HCT116 (cell line): Measurements from ENCODE around the gene DENND1A. TPM values are rescaled to one million over a fixed set of nuclear protein-coding genes. Genes with fewer than 3 reads are reported as not detected.

Experiments used
- ATAC-seq: fragments of 200-7000 bp; cut with Tn5 transposase; 2 replicates; pipeline ENCODE4 v1.9.1; 2020; ENCODE audit warnings: mild to moderate bottlenecking, moderate library complexity
- BruUV-seq: library from RNA; stranded (reverse); fragments of 400-500 nt; replicated peaks from 2 replicates; lab custom pipeline; 2021; lab: Mats Ljungman, UMichigan
- CTCF ChIA-PET: fragments of 300-600 bp; sonication (Branson Sonifier 250); formaldehyde crosslinking; loops from one replicate; lab custom pipeline; 2021; ENCODE audit warnings: antibody characterized with exemption; lab: Charles Lee
- POLR2A ChIA-PET: fragments of 300-600, 350-600 bp; sonication (Branson Sonifier 250); formaldehyde crosslinking; loops from one replicate; lab custom pipeline; 2021; ENCODE audit warnings: antibody characterized with exemption; lab: Charles Lee
- RAD21 ChIA-PET, 2 experiments: fragments of 300-600 bp; sonication (Branson Sonifier 250); formaldehyde crosslinking; loops; one replicate each; lab custom pipeline; 2023; ENCODE audit warnings: low total read pairs in 2 of 2; ENCODE audit not compliant: uncharacterized antibody in 2 of 2, unreplicated experiment in 2 of 2, low non-redundant PET in 1 of 2; lab: Charles Lee
- DNase-seq: peaks from one replicate; pipeline ENCODE4 v3.0.0-alpha.2; 2010; ENCODE audit warnings: low read depth, low spot score
- H2AFZ ChIP-seq: fragments of 200-600 bp; shearing (Covaris generic), sonication (generic); 2 replicates; pipeline ENCODE4 v1.6.1; 2017; ENCODE audit warnings: low read depth, mixed run types, mixed read lengths, antibody characterized with exemption, low read length; ENCODE audit not compliant: poor library complexity, severe bottlenecking
- H3K27ac ChIP-seq: 2 replicates; pipeline ENCODE4 v1.5.1; 2012; ENCODE audit warnings: low read depth, low read length
- H3K27me3 ChIP-seq: fragments of 200-600 bp; sonication (generic); 2 replicates; pipeline ENCODE4 v1.6.1; 2016; ENCODE audit warnings: mixed run types, low read length, mixed read lengths; ENCODE audit not compliant: insufficient read depth
- H3K36me3 ChIP-seq, 2 experiments: fragments of 200-500 bp in 1 of 2; fragments of 200-600 bp in 1 of 2; sonication (Bioruptor generic) in 1 of 2; sonication (generic) in 1 of 2; 2 replicates each; pipeline versions ENCODE4 v1.5.1 to v1.6.1; 2014 to 2016; ENCODE audit warnings: low read length in 2 of 2, inconsistent platforms in 1 of 2, mixed read lengths in 1 of 2, mixed run types in 1 of 2; ENCODE audit not compliant: insufficient read depth in 2 of 2, control insufficient read depth in 1 of 2
- H3K4me1 ChIP-seq, 2 experiments: fragments of 200-600 bp in 1 of 2; sonication (generic) in 1 of 2; 2 replicates each; pipeline versions ENCODE4 v1.5.1 to v1.6.1; 2012 to 2017; ENCODE audit warnings: low read length in 2 of 2, inconsistent platforms in 1 of 2, mild to moderate bottlenecking in 1 of 2, mixed read lengths in 1 of 2, mixed run types in 1 of 2, moderate library complexity in 1 of 2; ENCODE audit not compliant: insufficient read depth in 2 of 2, control insufficient read depth in 1 of 2
- H3K4me2 ChIP-seq: fragments of 200-600 bp; sonication (generic); 2 replicates; pipeline ENCODE4 v1.6.1; 2017; ENCODE audit warnings: mixed run types, low read length, mixed read lengths
- H3K4me3 ChIP-seq, 2 experiments: fragments of 200-600 bp in 1 of 2; sonication (generic) in 1 of 2; replicated peaks in 1 of 2; 2 replicates each; pipeline ENCODE4 v1.5.1; 2011 to 2016; ENCODE audit warnings: low read length in 2 of 2, control low read depth in 1 of 2, low read depth in 1 of 2, mild to moderate bottlenecking in 1 of 2, mixed read lengths in 1 of 2, mixed run types in 1 of 2
- H3K79me2 ChIP-seq: fragments of 200-600 bp; sonication (generic); 2 replicates; pipeline ENCODE4 v1.6.1; 2017; ENCODE audit warnings: mild to moderate bottlenecking, mixed run types, low read length, moderate library complexity, mixed read lengths; ENCODE audit not compliant: insufficient read depth
- H3K9ac ChIP-seq: fragments of 200-600 bp; sonication (generic); 2 replicates; pipeline ENCODE4 v1.6.1; 2016; ENCODE audit warnings: low read length, mixed read lengths
- H3K9me2 ChIP-seq: fragments of 200-600 bp; sonication (generic), shearing (Covaris generic); 2 replicates; pipeline ENCODE4 v1.6.1; 2017; ENCODE audit warnings: mixed run types, mild to moderate bottlenecking, moderate library complexity; ENCODE audit not compliant: insufficient read depth
- H3K9me3 ChIP-seq, 2 experiments: fragments of 200-500 bp in 1 of 2; fragments of 200-600 bp in 1 of 2; sonication (Bioruptor generic) in 1 of 2; sonication (generic) in 1 of 2; 2 replicates each; pipeline ENCODE4 v1.6.1; 2014 to 2017; ENCODE audit warnings: low read length in 2 of 2, mixed read lengths in 2 of 2, inconsistent platforms in 1 of 2, low read depth in 1 of 2, mild to moderate bottlenecking in 1 of 2, mixed run types in 1 of 2, moderate library complexity in 1 of 2; ENCODE audit not compliant: control insufficient read depth in 1 of 2, insufficient read depth in 1 of 2
- H4K20me1 ChIP-seq: fragments of 200-600 bp; sonication (generic), shearing (Covaris generic); 2 replicates; pipeline ENCODE4 v1.6.1; 2017; ENCODE audit warnings: mixed run types, mild to moderate bottlenecking, moderate library complexity; ENCODE audit not compliant: insufficient read depth
- ATF3 ChIP-seq: IDR thresholded peaks from 2 replicates; pipeline ENCODE4 v1.6.1; 2012
- CTCF ChIP-seq, 3 experiments: fragments of 200-600 bp in 1 of 3; sonication (generic) in 1 of 3; IDR thresholded peaks in 2 of 3; conservative IDR thresholded peaks in 1 of 3; 2 replicates each; pipeline ENCODE4 v1.5.1; 2012 to 2017; ENCODE audit warnings: low read depth in 2 of 3, low read length in 2 of 3, antibody characterized with exemption in 1 of 3, borderline replicate concordance in 1 of 3, control low read depth in 1 of 3, mild to moderate bottlenecking in 1 of 3, mixed read lengths in 1 of 3, mixed run types in 1 of 3, moderate library complexity in 1 of 3; ENCODE audit not compliant: insufficient read depth in 1 of 3
- EZH2phosphoT487 ChIP-seq: fragments of 200-600 bp; IDR thresholded peaks from 2 replicates; pipeline ENCODE4 v1.6.1; 2018; ENCODE audit warnings: antibody characterized with exemption, borderline replicate concordance
- FOSL1 ChIP-seq: IDR thresholded peaks from 2 replicates; pipeline ENCODE4 v1.6.1; 2012; ENCODE audit warnings: low read depth
- POLR2A ChIP-seq: IDR thresholded peaks from 2 replicates; pipeline ENCODE4 v1.7.0; 2011; ENCODE audit warnings: borderline replicate concordance; ENCODE audit not compliant: insufficient read depth, insufficient read length; ENCODE audit errors: extremely low read depth
- RAD21 ChIP-seq: IDR thresholded peaks from 2 replicates; pipeline ENCODE4 v1.6.1; 2012; ENCODE audit warnings: low read depth, mild to moderate bottlenecking
- REST ChIP-seq: IDR thresholded peaks from 2 replicates; pipeline ENCODE4 v1.6.1; 2012; ENCODE audit warnings: low read depth
- SRF ChIP-seq: IDR thresholded peaks from 2 replicates; pipeline ENCODE4 v1.6.1; 2012; ENCODE audit warnings: low read depth
- TCF7L2 ChIP-seq: IDR thresholded peaks from 2 replicates; pipeline ENCODE4 v1.7.0; 2011; ENCODE audit warnings: borderline replicate concordance, inconsistent platforms; ENCODE audit not compliant: insufficient read depth, insufficient read length; ENCODE audit errors: extremely low read depth
- intact Hi-C: fragments of 100-400 bp; cut with micrococcal nuclease; formaldehyde crosslinking; loops from 2 replicates; pipeline ENCODE4 v1.10.0; 2022
- total RNA-seq: library from RNA; stranded (reverse); gene quantifications from one replicate; pipeline ENCODE4 v1.2.1, GENCODE V29; 2021; ENCODE audit not compliant: unreplicated experiment

The DENND1A gene
- total RNA-seq, 1 experiment from 2014 or later: 33.0 TPM

- Histone ChIP-seq H3K9ac (no peak overlapping the region), H3K36me3 (no peaks in the 10 kb centered on the region), H3K9me3 (no peaks in the 10 kb centered on the region), H3K4me1 (no peaks in the 10 kb centered on the region), H3K4me3 (no peak overlapping the region), H3K27me3 (no peaks in the 10 kb centered on the region), H3K27ac (no peak overlapping the region), H4K20me1 (no peaks in the 10 kb centered on the region), H2AFZ (no peak overlapping the region), H3K4me2 (no peak overlapping the region), H3K79me2 (no peaks in the 10 kb centered on the region), H3K9me2 (no peaks in the 10 kb centered on the region)
- TF ChIP-seq EZH2phosphoT487: no peak
- ATAC-seq: no peak
- no peak for DNase-seq
- RAD21 ChIA-PET: no interaction called here
- no TSS peak for BruUV-seq
- POLR2A ChIA-PET: no interaction called here
- intact Hi-C loops: no loop called here
- CTCF ChIA-PET: no interaction called here
Measured at GRCh38 chr9:123630233-123630632, 299.7 kb downstream of the DENND1A start.

- no peak overlapping the region for H3K9ac ChIP-seq
- H3K4me1 ChIP-seq: no peaks in the 10 kb centered on the region
- H3K4me2 ChIP-seq: no peak overlapping the region
- H2AFZ ChIP-seq: no peak overlapping the region
- ATAC-seq: no peak
- H3K27me3 ChIP-seq: no peaks in the 10 kb centered on the region
- no peaks in the 10 kb centered on the region for H3K36me3 ChIP-seq
- H3K9me2 ChIP-seq: no peaks in the 10 kb centered on the region
- no peak overlapping the region for H3K4me3 ChIP-seq
- RAD21 ChIA-PET: no interaction called here
- TF ChIP-seq REST: no peak
- no peak for TF ChIP-seq CTCF (IDR thresholded peaks at IDR 0.05 in 2 of 3, conservative IDR thresholded peaks at IDR 0.05 in 1 of 3; ENCODE audit: borderline replicate concordance in 1 of 3, insufficient read depth in 1 of 3, low read depth in 2 of 3, low read length in 2 of 3)
- no peak for TF ChIP-seq POLR2A
- no peak for TF ChIP-seq FOSL1
- TF ChIP-seq TCF7L2: no peak
- no peak for TF ChIP-seq SRF
- TF ChIP-seq RAD21: no peak
- TF ChIP-seq ATF3: no peak
- CTCF ChIA-PET: no interaction called here
- H3K9me3 ChIP-seq: no peaks in the 10 kb centered on the region
- intact Hi-C loops: no loop called here
- H4K20me1 ChIP-seq: no peaks in the 10 kb centered on the region
- POLR2A ChIA-PET: no interaction called here
- H3K79me2 ChIP-seq: no peaks in the 10 kb centered on the region
- no TSS peak for BruUV-seq
- no peak overlapping the region for H3K27ac ChIP-seq
- DNase-seq: no peak
Measured at GRCh38 chr9:123629531-123629930, 300.4 kb downstream of the DENND1A start.
